ENCODE results near the gene TOX3.

Gene TOX3

GRCh38 chr16:52563767-52564611 is 17.0 kb upstream of the TOX3 start:
- DNase-seq, result no peak

- peak in 1 of 3 experiments; percentile 21 for DNase-seq
Measured at GRCh38 chr16:52562770-52563169, 15.8 kb upstream of the TOX3 start.

- peak; percentile 76 to 94 (median 81) for DNase-seq
Measured at GRCh38 chr16:52561910-52562741, 15.2 kb upstream of the TOX3 start.

GRCh38 chr16:52558448-52558847 is 11.5 kb upstream of the TOX3 start:
- peak in 1 of 3 experiments; percentile 11 for DNase-seq

GRCh38 chr16:52557236-52557635 is 10.3 kb upstream of the TOX3 start:
- DNase-seq, result no peak

DNA sequence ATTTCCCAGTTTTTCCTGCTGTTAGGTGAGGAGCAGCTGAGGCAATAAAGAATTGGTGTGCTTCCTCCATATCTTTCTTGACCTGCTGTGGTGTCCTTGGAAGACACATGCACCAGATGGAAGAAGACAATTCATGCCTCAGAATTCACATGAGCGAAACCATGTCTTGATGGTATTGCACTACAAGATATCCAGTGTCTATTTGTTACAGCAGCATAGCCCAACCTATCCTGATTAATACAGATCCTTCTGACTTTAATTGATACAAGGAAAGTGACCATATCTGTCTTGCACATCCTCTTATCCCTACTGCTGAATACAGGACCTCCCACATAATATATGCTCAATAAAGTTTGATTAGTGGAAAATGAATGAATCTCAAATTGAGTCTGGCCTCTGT is 9.1 kb upstream of the TOX3 start:
- DNase-seq, result no peak

DNA sequence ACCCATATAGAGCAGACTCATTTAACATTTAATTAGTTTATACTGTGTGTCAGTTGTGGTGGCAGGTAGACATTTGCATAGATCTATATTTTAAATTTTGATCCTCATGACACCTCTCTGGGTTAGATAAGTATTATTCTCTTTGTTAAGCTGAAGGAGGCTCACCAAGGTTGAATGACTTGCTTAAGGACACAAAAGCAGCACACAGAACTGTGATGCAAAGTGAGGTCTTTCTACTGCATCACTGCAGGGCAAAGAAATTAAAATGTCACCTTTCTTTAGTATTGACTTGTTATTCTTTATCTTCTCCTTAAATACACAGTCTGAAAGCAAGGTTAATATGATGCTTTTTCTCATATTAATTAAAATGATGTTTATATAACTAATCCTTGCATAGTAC is 8.6 kb upstream of the TOX3 start:
- no peak for DNase-seq

GRCh38 chr16:52554334-52554733 is 7.4 kb upstream of the TOX3 start:
- no peak for DNase-seq

- DNase-seq, result peak in 2 of 3 experiments; percentile 12 to 60
Measured at GRCh38 chr16:52553322-52553721, 6.4 kb upstream of the TOX3 start.

- DNase-seq, result peak; percentile 63 to 89 (median 70)
Measured at GRCh38 chr16:52552643-52553042, 5.7 kb upstream of the TOX3 start.

GRCh38 chr16:52549011-52549692 is 2.2 kb upstream of the TOX3 start:
- peak in 2 of 3 experiments; percentile 35 to 45 for DNase-seq

GRCh38 chr16:52548261-52549010 is 1.5 kb upstream of the TOX3 start:
- peak; percentile 45 to 79 (median 73) for DNase-seq

DNA sequence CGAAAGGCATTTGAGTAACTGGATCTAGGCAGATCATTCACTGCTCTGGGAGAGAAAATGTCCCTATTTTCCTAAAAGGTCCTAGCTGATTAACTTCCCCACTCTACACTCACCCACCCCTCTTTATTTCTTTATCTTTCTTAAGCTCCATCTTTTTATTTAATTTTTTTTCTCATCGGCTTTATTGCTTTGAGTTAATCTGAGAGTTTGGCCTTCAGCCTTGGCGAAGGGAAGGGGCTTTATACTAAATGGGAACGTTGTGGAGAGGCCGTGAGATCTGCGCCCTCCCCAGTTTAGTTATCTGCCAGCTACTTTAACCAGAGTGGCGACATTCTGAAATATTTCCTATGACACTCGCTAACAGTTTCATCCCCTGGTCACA is 882 bp upstream of the TOX3 start:
- DNase-seq, result peak in 1 of 3 experiments; percentile 62

DNA sequence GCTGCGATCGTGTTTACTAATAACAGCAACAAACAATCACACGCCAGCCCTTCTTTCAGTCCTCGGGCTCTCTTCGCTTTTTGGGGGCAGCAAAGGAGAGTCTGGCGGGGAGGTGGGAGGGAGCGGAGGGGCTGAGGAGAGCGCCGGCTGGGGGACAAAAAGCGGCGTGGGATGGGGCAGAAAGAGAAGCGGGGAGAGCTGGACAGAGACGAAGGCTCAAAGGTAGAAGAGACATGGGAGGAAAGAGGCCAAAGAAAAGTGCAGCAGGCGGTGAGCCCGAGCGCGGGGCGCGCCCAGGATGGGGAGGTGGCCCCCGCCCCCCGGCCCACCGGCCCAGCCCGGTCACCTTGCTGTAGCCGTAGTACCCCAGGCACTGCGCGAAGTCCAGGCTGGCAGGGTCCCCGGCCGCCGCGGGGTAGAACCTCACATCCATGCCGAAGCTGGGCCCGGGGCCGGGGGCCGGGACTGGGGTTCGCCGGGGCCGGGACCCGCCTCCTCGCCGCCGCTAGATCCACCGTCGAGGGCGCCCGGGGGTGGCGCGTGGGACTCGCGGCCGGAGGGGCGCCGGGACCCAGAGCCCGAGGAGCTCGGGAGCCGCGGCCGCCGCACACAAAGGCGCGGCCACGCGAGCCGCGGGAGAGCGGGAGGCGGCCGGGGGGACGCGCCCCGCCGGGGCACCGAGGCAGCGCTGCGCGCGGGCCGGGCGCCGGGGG is 496 bp downstream of the TOX3 start:
- peak in 2 of 3 experiments; percentile 67 to 70 for DNase-seq

- peak in 2 of 3 experiments; percentile 65 to 70 for DNase-seq
Measured at GRCh38 chr16:52545898-52546266, 1.1 kb downstream of the TOX3 start.

- peak in 2 of 3 experiments; percentile 57 to 76 for DNase-seq
Measured at GRCh38 chr16:52545222-52545897, 1.6 kb downstream of the TOX3 start.

- peak; percentile 13 to 74 (median 51) for DNase-seq
Measured at GRCh38 chr16:52544703-52545102, 2.2 kb downstream of the TOX3 start.

DNA sequence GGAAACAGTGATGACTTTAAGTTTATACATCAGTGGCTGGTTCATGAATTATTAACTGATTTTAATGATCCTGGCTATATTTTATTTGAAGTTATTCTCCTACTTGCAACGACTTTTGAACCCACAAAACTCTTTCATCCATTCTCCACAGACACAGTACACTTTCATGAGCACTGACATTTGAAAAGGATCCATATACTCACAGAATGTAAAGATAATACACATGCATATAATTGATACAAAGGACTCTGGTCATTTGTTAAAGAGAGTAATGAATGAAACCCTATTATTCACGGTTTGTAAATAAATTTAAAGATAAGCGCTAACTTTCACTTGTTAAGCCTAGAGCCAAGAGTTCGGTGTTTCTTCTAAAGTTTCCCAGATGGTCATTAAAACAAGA is 3.3 kb downstream of the TOX3 start:
- DNase-seq, result peak in 1 of 3 experiments; percentile 27

DNA sequence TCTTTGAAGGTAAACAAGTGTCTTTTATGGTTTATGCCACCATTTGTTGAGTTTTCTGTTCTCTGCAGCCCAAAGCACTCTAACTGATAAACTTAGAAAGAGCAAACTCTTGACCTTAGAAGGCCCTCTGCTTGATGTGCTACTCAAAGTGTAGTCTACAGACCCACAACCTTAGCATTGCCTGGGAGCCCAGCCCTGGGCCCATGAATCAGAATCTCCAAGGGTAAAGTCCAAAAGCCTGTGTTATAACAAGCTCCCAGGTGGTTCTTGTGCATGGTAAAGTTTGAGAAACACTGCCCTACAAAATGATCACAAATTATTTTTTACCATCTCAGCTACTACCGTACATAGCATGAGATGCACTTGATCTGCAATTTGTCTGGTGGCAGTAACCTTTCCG is 6.0 kb downstream of the TOX3 start:
- DNase-seq, result no peak

DNA sequence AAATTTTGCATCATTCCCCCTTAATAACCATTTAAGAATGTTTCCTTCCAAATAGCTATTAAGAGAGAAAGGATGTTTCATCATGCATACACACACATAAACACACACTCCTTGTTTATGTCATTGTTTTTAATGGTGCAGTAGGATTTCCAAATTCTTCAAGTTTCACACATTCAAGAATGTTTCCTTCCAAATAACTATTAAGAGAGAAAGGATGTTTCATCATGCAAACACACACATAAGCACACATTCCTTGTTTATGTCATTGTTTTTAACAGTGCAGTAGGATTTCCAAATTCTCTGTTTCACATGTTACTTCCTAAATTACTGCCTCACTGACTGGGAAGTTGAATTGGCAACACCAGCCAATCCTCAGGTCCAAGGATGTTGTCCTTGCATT is 7.8 kb downstream of the TOX3 start:
- no peak for DNase-seq

DNA sequence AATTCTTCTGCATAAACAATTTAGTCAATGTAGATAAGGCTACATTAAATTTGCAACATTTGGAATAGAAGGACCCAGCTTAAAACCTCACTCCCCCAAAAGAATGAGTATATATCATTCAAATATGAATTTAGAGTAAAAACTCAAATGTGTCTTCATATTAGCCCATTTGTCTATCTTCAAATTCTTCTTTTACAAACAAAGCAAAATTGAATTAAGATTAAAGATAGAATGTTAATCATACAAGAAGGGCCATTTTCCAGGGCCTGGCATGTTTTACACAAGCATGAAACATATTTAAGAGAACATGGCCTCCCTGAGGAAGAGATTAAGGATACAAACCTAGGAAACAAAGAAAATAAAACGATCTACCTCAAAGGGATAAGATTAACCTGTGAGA is 8.4 kb downstream of the TOX3 start:
- no peak for DNase-seq

Measured in NCI-H1417 (cell line).